ENCODE results near the gene DTX4. TPM values are rescaled to one million over a fixed set of nuclear protein-coding genes. Genes with fewer than 3 reads are reported as not detected.

DTX4 gene
- total RNA-seq, 1 experiment from 2014 or later, result 26.3 TPM

DNA sequence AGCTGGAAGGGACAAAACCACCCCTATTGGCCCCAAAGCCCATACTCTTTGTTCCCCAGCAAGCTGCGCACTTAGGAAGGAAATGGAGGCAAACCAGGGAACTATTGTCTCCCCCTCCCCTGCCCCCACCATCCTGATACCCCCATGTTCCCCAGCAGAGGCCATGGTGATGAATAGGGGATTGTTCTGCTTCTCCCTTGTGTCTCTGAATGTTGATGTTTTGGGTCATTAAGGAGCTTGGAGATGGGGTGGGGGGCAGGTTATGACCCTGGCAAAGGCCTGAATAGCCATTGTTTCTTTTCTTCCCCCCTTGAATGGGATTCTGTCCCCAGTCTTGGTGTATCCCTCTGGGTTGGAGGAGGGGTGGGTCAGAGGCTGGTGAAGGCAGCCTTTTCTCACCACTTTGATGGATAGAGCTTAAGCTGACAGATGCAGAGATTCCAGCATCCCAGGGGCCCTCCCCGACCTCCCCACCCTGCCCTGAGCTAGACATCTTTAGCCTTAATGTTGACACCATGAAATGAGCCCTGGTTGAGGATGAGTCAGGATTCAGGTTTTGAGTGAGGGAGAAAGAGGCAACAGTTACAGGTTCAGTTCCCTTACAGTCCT is 8.3 kb downstream of the DTX4 start:
- Histone ChIP-seq H3K27me3 (no peaks in the 10 kb centered on the region), H3K4me3 (no peak overlapping the region), H3K9me3 (replicated peaks) (0 out of 2 replicates have a peak, but pooled peaks cover 4% of the 10 kb centered on the region), H3K36me3 (peaks cover 54% of the 10 kb centered on the region), H3K4me1 (peaks cover 9% of the 10 kb centered on the region), H3K27ac (no peak overlapping the region)
- DNase-seq, result no peak

DNA sequence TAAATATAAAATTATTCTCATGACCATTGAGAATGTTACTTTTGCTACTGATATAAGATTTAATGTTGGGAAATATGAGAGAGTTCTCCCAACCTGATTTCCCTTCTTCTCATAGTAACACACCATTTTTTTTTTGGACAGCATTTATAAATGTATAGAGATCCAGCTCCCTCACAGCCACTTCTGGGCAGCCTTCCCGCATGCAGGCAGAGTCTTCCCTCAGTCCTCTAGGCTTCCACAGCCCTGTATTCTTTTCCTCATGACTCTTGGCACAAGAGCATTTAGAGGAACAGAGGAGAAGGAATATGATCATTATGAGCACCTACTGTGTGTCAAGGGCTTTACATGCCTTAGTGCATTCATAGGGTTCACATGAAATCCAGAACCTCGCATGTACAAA is 9.0 kb downstream of the DTX4 start:
- Histone ChIP-seq H3K27ac (no peak overlapping the region), H3K27me3 (no peaks in the 10 kb centered on the region), H3K4me3 (no peak overlapping the region), H3K36me3 (peaks cover 58% of the 10 kb centered on the region), H3K9me3 (replicated peaks) (0 out of 2 replicates have a peak, but pooled peaks cover 4% of the 10 kb centered on the region), H3K4me1 (peaks cover 3% of the 10 kb centered on the region)
- no peak for DNase-seq

GRCh38 chr11:59181746-59182456 is 10.0 kb downstream of the DTX4 start:
- Histone ChIP-seq H3K4me1 (peaks cover 11% of the 10 kb centered on the region), H3K36me3 (peaks cover 58% of the 10 kb centered on the region), H3K27ac (no peak overlapping the region), H3K9me3 (replicated peaks) (0 out of 2 replicates have a peak, but pooled peaks cover 4% of the 10 kb centered on the region), H3K27me3 (no peaks in the 10 kb centered on the region), H3K4me3 (no peak overlapping the region)
- DNase-seq, result no peak

- Histone ChIP-seq H3K4me1 (peaks cover 16% of the 10 kb centered on the region), H3K36me3 (peaks cover 56% of the 10 kb centered on the region), H3K9me3 (replicated peaks) (0 out of 2 replicates have a peak, but pooled peaks cover 4% of the 10 kb centered on the region)
These were observed 10.7 kb downstream of the DTX4 start for GRCh38 chr11:59182457-59183151.

GRCh38 chr11:59183771-59184170 is 11.8 kb downstream of the DTX4 start:
- H3K9me3 ChIP-seq (replicated peaks), result 0 out of 2 replicates have a peak, but pooled peaks cover 3% of the 10 kb centered on the region
- H3K36me3 ChIP-seq, result peaks cover 49% of the 10 kb centered on the region
- no peak overlapping the region for H3K4me3 ChIP-seq
- DNase-seq, result no peak
- no peaks in the 10 kb centered on the region for H3K27me3 ChIP-seq
- peaks cover 27% of the 10 kb centered on the region for H3K4me1 ChIP-seq
- no peak overlapping the region for H3K27ac ChIP-seq

More at GRCh38 chr11:59182457-59183151, 10.7 kb downstream of the DTX4 start:
- DNase-seq, result no peak
- Histone ChIP-seq H3K4me3 (no peak overlapping the region), H3K27ac (no peak overlapping the region), H3K27me3 (no peaks in the 10 kb centered on the region)

GRCh38 chr11:59184691-59185339 is 12.9 kb downstream of the DTX4 start:
- no peak for DNase-seq
- Histone ChIP-seq H3K4me1 (peaks cover 27% of the 10 kb centered on the region), H3K4me3 (no peak overlapping the region), H3K27me3 (no peaks in the 10 kb centered on the region), H3K36me3 (peaks cover 45% of the 10 kb centered on the region), H3K27ac (no peak overlapping the region; the same call in 1 of the 2 replicates), H3K9me3 (replicated peaks) (no peaks in the 10 kb centered on the region)

DNA sequence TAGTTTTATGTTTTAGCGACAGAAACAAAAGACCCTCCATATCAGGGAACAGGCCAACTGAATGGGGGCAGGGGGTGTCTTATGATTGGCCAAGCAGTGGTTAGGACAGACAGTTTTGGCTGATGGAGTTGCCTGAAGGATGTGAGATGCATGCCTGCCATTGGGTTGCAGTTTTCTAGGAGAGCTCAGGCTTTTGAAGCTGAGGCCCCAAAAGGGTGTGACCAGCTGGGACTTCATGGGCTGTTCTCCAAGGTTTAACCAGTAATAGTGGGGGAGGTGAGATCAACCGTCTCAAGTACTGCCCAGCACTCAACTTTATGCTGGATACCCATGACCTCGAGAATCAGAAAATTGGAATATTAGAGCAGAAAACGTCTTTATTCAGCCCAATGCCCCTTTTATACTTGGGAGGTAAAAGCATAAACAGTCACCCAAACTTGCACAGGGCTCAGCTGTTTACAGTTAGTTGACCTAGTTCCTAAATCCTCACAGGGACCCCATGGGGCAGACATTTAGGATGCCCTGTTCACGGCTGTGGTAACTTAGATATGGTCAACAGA is 13.5 kb downstream of the DTX4 start:
- H3K36me3 ChIP-seq, result peaks cover 52% of the 10 kb centered on the region
- peaks cover 27% of the 10 kb centered on the region for H3K4me1 ChIP-seq
- H3K4me3 ChIP-seq, result no peak overlapping the region

GRCh38 chr11:59186130-59186594 is 14.2 kb downstream of the DTX4 start:
- peaks cover 27% of the 10 kb centered on the region for H3K4me1 ChIP-seq
- H3K4me3 ChIP-seq, result no peak overlapping the region
- peaks cover 57% of the 10 kb centered on the region for H3K36me3 ChIP-seq
- H3K9me3 ChIP-seq (replicated peaks), result no peaks in the 10 kb centered on the region
- peak; percentile 45 to 76 for DNase-seq
- no peaks in the 10 kb centered on the region for H3K27me3 ChIP-seq
- peak overlapping the region; percentile 67 for H3K27ac ChIP-seq

More for the DNA sequence above, 13.5 kb downstream of the DTX4 start:
- Histone ChIP-seq H3K27me3 (no peaks in the 10 kb centered on the region), H3K9me3 (replicated peaks) (no peaks in the 10 kb centered on the region), H3K27ac (peak overlapping the region; percentile 67)
- DNase-seq, result no peak

- Histone ChIP-seq H3K27me3 (no peaks in the 10 kb centered on the region), H3K4me1 (peaks cover 27% of the 10 kb centered on the region), H3K36me3 (peaks cover 58% of the 10 kb centered on the region)
These were observed 15.1 kb downstream of the DTX4 start for GRCh38 chr11:59187035-59187434.

DNA sequence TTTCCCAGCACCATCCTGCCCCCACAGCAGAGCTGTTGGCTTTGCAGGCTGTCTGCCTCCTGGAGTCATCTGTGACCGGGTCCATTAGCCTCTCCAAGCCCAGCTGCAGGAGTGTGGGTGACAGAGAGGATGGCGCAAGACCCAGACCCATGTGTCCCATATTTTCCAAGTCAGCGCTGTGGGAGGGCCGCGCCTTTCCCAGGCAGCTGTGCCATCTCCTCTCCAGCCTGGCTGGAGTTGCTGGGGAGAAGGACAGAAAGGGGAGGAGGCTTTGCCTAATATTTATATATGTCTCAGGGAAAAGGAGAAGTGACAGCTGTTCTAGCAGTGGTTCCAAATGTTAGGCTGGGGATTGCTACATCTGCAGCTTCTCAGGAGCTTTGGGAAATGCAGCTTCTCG is 15.7 kb downstream of the DTX4 start:
- DNase-seq, result peak; percentile 82 to 88

More at GRCh38 chr11:59187035-59187434, 15.1 kb downstream of the DTX4 start:
- H3K4me3 ChIP-seq, result no peak overlapping the region
- no peaks in the 10 kb centered on the region for H3K9me3 ChIP-seq (replicated peaks)
- DNase-seq, result no peak
- peak overlapping the region; percentile 67 for H3K27ac ChIP-seq

GRCh38 chr11:59188954-59189353 is 17.0 kb downstream of the DTX4 start:
- H3K27me3 ChIP-seq, result no peaks in the 10 kb centered on the region
- H3K4me3 ChIP-seq, result no peak overlapping the region
- H3K9me3 ChIP-seq (replicated peaks), result no peaks in the 10 kb centered on the region
- DNase-seq, result no peak
- H3K27ac ChIP-seq, result peak overlapping the region; percentile 67; the same call in 1 of the 2 replicates
- H3K4me1 ChIP-seq, result peaks cover 27% of the 10 kb centered on the region
- H3K36me3 ChIP-seq, result peaks cover 59% of the 10 kb centered on the region

More for the DNA sequence above, 15.7 kb downstream of the DTX4 start:
- Histone ChIP-seq H3K9me3 (replicated peaks) (no peaks in the 10 kb centered on the region), H3K27ac (peak overlapping the region; percentile 67), H3K4me3 (no peak overlapping the region), H3K4me1 (peaks cover 27% of the 10 kb centered on the region), H3K27me3 (no peaks in the 10 kb centered on the region), H3K36me3 (peaks cover 62% of the 10 kb centered on the region)

DNA sequence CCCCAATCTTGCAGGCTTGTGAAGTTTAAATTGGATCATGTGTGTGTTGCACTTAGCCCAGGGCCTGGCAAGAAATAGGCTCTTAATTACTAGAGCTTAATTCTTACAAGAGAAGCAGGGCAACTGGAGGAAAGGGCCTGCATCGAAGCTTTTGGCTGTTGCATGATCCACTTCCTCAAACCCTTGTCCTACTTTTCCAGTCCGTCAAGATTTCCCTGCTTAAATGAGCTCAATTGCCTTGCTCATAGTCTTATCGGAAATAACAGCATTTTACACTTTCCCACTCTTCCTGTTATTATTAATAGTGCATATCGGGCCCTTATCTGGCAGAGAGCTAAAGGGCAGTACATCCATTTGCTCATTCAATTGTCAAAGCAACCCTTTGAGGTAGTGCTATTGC is 18.1 kb downstream of the DTX4 start:
- H3K36me3 ChIP-seq, result peaks cover 62% of the 10 kb centered on the region
- H3K9me3 ChIP-seq (replicated peaks), result no peaks in the 10 kb centered on the region
- no peak overlapping the region for H3K4me3 ChIP-seq
- H3K27ac ChIP-seq, result no peak overlapping the region
- H3K4me1 ChIP-seq, result peaks cover 27% of the 10 kb centered on the region
- no peak for DNase-seq
- no peaks in the 10 kb centered on the region for H3K27me3 ChIP-seq

- Histone ChIP-seq H3K36me3 (peaks cover 67% of the 10 kb centered on the region), H3K27ac (no peak overlapping the region)
- DNase-seq, result no peak
These were observed 19.2 kb downstream of the DTX4 start for GRCh38 chr11:59191095-59191494.

GRCh38 chr11:59191890-59192289 is 20.0 kb downstream of the DTX4 start:
- Histone ChIP-seq H3K27ac (no peak overlapping the region), H3K36me3 (peaks cover 72% of the 10 kb centered on the region), H3K9me3 (replicated peaks) (no peaks in the 10 kb centered on the region), H3K4me1 (peaks cover 17% of the 10 kb centered on the region), H3K27me3 (no peaks in the 10 kb centered on the region), H3K4me3 (no peak overlapping the region)
- DNase-seq, result no peak

More at GRCh38 chr11:59191095-59191494, 19.2 kb downstream of the DTX4 start:
- Histone ChIP-seq H3K4me3 (no peak overlapping the region), H3K9me3 (replicated peaks) (no peaks in the 10 kb centered on the region), H3K4me1 (peaks cover 25% of the 10 kb centered on the region), H3K27me3 (no peaks in the 10 kb centered on the region)
